Measurements from ENCODE around the gene CDH7. TPM values are rescaled to one million over a fixed set of nuclear protein-coding genes. Genes with fewer than 3 reads are reported as not detected.

Gene CDH7
- total RNA-seq, 2 experiments from 2014 or later: not detected

- CTCF ChIA-PET: no interaction called here
Measured at GRCh38 chr18:65752625-65753325, 2.0 kb downstream of the CDH7 start.

GRCh38 chr18:65753520-65753919, 2.7 kb downstream of the CDH7 start:
- POLR2A ChIA-PET: no interaction called here
- H3K4me3 ChIP-seq (ENCODE audit: low read length): no peak overlapping the region
- no peak overlapping the region for H3K4me3 Mint-ChIP-seq
- no peak for TF ChIP-seq CTCF (IDR thresholded peaks at IDR 0.05)
- CTCF ChIA-PET: no interaction called here
- H3K9me3 ChIP-seq (ENCODE audit: control insufficient read depth in 1 of 2, insufficient read depth in 1 of 2, low read length in 2 of 2): peaks cover 0 to 18% of the 10 kb centered on the region in 2 experiments
- peaks cover 23% of the 10 kb centered on the region for H3K27me3 Mint-ChIP-seq
- H3K36me3 ChIP-seq (ENCODE audit: insufficient read depth, low read length): no peaks in the 10 kb centered on the region
- H3K27ac Mint-ChIP-seq: no peak overlapping the region
- DNase-seq: no peak
- H3K9me3 Mint-ChIP-seq: peaks cover 6% of the 10 kb centered on the region
- H3K27ac ChIP-seq (ENCODE audit: low read depth in 1 of 2, low read length in 2 of 2): no peak overlapping the region
- no peak for ATAC-seq (ENCODE audit: poor library complexity)
- H3K27me3 ChIP-seq (ENCODE audit: control insufficient read depth in 1 of 2, insufficient read depth in 2 of 2, low read length in 2 of 2): peaks cover 10 to 14% of the 10 kb centered on the region in 2 experiments
- H3K36me3 Mint-ChIP-seq (ENCODE audit: low read depth): no peaks in the 10 kb centered on the region
- H3K4me1 Mint-ChIP-seq (ENCODE audit: low read depth): no peaks in the 10 kb centered on the region
- intact Hi-C loops (cut with DNase I, micrococcal nuclease): no loop called here
- no peaks in the 10 kb centered on the region for H3K4me1 ChIP-seq (ENCODE audit: insufficient read depth, low read length)

More at GRCh38 chr18:65752625-65753325, 2.0 kb downstream of the CDH7 start:
- Mint-ChIP-seq H3K9me3 (peaks cover 6% of the 10 kb centered on the region), H3K4me1 (ENCODE audit: low read depth) (no peaks in the 10 kb centered on the region), H3K27me3 (peaks cover 24% of the 10 kb centered on the region), H3K27ac (no peak overlapping the region), H3K4me3 (no peak overlapping the region), H3K36me3 (ENCODE audit: low read depth) (no peaks in the 10 kb centered on the region)
- ATAC-seq (ENCODE audit: poor library complexity) (no peak), DNase-seq (no peak)
- H3K36me3 ChIP-seq (ENCODE audit: insufficient read depth, low read length): no peaks in the 10 kb centered on the region
- intact Hi-C loops (cut with DNase I, micrococcal nuclease): no loop called here
- peaks cover 0 to 18% of the 10 kb centered on the region in 2 experiments for H3K9me3 ChIP-seq (ENCODE audit: control insufficient read depth in 1 of 2, insufficient read depth in 1 of 2, low read length in 2 of 2)
- TF ChIP-seq CTCF (IDR thresholded peaks at IDR 0.05): no peak
- H3K27ac ChIP-seq (ENCODE audit: low read depth in 1 of 2, low read length in 2 of 2): no peak overlapping the region
- no peaks in the 10 kb centered on the region for H3K4me1 ChIP-seq (ENCODE audit: insufficient read depth, low read length)
- POLR2A ChIA-PET: no interaction called here
- H3K27me3 ChIP-seq (ENCODE audit: control insufficient read depth in 1 of 2, insufficient read depth in 2 of 2, low read length in 2 of 2): peaks cover 10 to 14% of the 10 kb centered on the region in 2 experiments
- no peak overlapping the region for H3K4me3 ChIP-seq (ENCODE audit: low read length)

GRCh38 chr18:65754121-65754520, 3.3 kb downstream of the CDH7 start:
- Histone ChIP-seq H3K4me1 (ENCODE audit: insufficient read depth, low read length) (no peaks in the 10 kb centered on the region), H3K27me3 (ENCODE audit: control insufficient read depth in 1 of 2, insufficient read depth in 2 of 2, low read length in 2 of 2) (peaks cover 10 to 14% of the 10 kb centered on the region in 2 experiments), H3K4me3 (ENCODE audit: low read length) (no peak overlapping the region), H3K36me3 (ENCODE audit: insufficient read depth, low read length) (no peaks in the 10 kb centered on the region), H3K27ac (ENCODE audit: low read depth in 1 of 2, low read length in 2 of 2) (no peak overlapping the region), H3K9me3 (ENCODE audit: control insufficient read depth in 1 of 2, insufficient read depth in 1 of 2, low read length in 2 of 2) (peaks cover 0 to 18% of the 10 kb centered on the region in 2 experiments)
- H3K27me3 Mint-ChIP-seq: peaks cover 17% of the 10 kb centered on the region
- no peak overlapping the region for H3K4me3 Mint-ChIP-seq
- peaks cover 5% of the 10 kb centered on the region for H3K9me3 Mint-ChIP-seq
- no peak for TF ChIP-seq CTCF (IDR thresholded peaks at IDR 0.05)
- ATAC-seq (ENCODE audit: poor library complexity) (no peak), DNase-seq (no peak)
- intact Hi-C loops (cut with DNase I, micrococcal nuclease): no loop called here
- ChIA-PET CTCF (no interaction called here), POLR2A (no interaction called here)
- no peak overlapping the region for H3K27ac Mint-ChIP-seq
- H3K4me1 Mint-ChIP-seq (ENCODE audit: low read depth): no peaks in the 10 kb centered on the region
- no peaks in the 10 kb centered on the region for H3K36me3 Mint-ChIP-seq (ENCODE audit: low read depth)
